Stomach smooth muscle (tissue), 2 donors: ENCODE measurements around the gene ARHGAP4.

Source experiments
- H3K27ac ChIP-seq: one replicate; pipeline ENCODE4 v1.7.0; 2013; ENCODE audit warnings: mild to moderate bottlenecking, low read length, inconsistent platforms
- H3K27me3 ChIP-seq, 2 donors: one replicate each; pipeline ENCODE4 v1.7.0; 2013; ENCODE audit warnings: low read length in 2 of 2; ENCODE audit not compliant: insufficient read depth in 2 of 2, control insufficient read depth in 1 of 2
- H3K36me3 ChIP-seq, 2 donors: one replicate each; pipeline ENCODE4 v1.7.0; 2013; ENCODE audit warnings: low read length in 2 of 2; ENCODE audit not compliant: control insufficient read depth in 2 of 2, insufficient read depth in 2 of 2
- H3K4me1 ChIP-seq: one replicate; pipeline ENCODE4 v1.7.0; 2013; ENCODE audit warnings: low read length; ENCODE audit not compliant: control insufficient read depth, insufficient read depth
- H3K4me3 ChIP-seq, 2 donors: one replicate each; pipeline ENCODE4 v1.7.0; 2013; ENCODE audit warnings: low read length in 2 of 2
- H3K9ac ChIP-seq, 2 donors: one replicate each; pipeline ENCODE4 v1.7.0; 2013; ENCODE audit warnings: low read length in 2 of 2, mild to moderate bottlenecking in 1 of 2
- H3K9me3 ChIP-seq, 2 donors: one replicate each; pipeline ENCODE4 v1.7.0; 2013; ENCODE audit warnings: low read length in 2 of 2; ENCODE audit not compliant: control insufficient read depth in 2 of 2
- donor health status: healthy.
- donor health status: Pancreatic carcinoma.

The ARHGAP4 gene

GRCh38 chrX:153953342-153953830, 27.3 kb upstream of the ARHGAP4 start:
- Histone ChIP-seq H3K9ac (peak overlapping the region; percentile 78 to 87), H3K4me3 (peak overlapping the region; percentile 43 to 67), H3K4me1 (peaks cover 67% of the 10 kb centered on the region), H3K36me3 (peaks cover 17 to 28% of the 10 kb centered on the region in 2 donors), H3K9me3 (no peaks in the 10 kb centered on the region), H3K27ac (peak overlapping the region; percentile 95), H3K27me3 (no peaks in the 10 kb centered on the region)

GRCh38 chrX:153952373-153953026, 26.4 kb upstream of the ARHGAP4 start:
- Histone ChIP-seq H3K4me1 (peaks cover 73% of the 10 kb centered on the region), H3K27ac (peak overlapping the region; percentile 95), H3K9me3 (no peaks in the 10 kb centered on the region), H3K4me3 (no peak overlapping the region), H3K36me3 (peaks cover 15 to 19% of the 10 kb centered on the region in 2 donors), H3K27me3 (no peaks in the 10 kb centered on the region), H3K9ac (peak overlapping the region; percentile 60 to 65)

GRCh38 chrX:153951683-153952372, 25.8 kb upstream of the ARHGAP4 start:
- peak overlapping the region; percentile 29 to 65 for H3K9ac ChIP-seq
- peaks cover 69% of the 10 kb centered on the region for H3K4me1 ChIP-seq
- H3K36me3 ChIP-seq, result peaks cover 12 to 19% of the 10 kb centered on the region in 2 donors
- no peaks in the 10 kb centered on the region for H3K9me3 ChIP-seq
- H3K27me3 ChIP-seq, result peaks cover 0 to 2% of the 10 kb centered on the region in 2 donors
- H3K4me3 ChIP-seq, result no peak overlapping the region
- peak overlapping the region; percentile 95 for H3K27ac ChIP-seq

- H3K4me3 ChIP-seq, result no peak overlapping the region
- H3K9me3 ChIP-seq, result no peaks in the 10 kb centered on the region
- peaks cover 63% of the 10 kb centered on the region for H3K4me1 ChIP-seq
- peaks cover 0 to 6% of the 10 kb centered on the region in 2 donors for H3K27me3 ChIP-seq
- no peak overlapping the region for H3K9ac ChIP-seq
- H3K36me3 ChIP-seq, result peaks cover 7 to 13% of the 10 kb centered on the region in 2 donors
- peak overlapping the region; percentile 95 for H3K27ac ChIP-seq
These were observed 24.1 kb upstream of the ARHGAP4 start for GRCh38 chrX:153950127-153950526.

- no peak overlapping the region for H3K9ac ChIP-seq
- peaks cover 7 to 13% of the 10 kb centered on the region in 2 donors for H3K36me3 ChIP-seq
- peaks cover 60% of the 10 kb centered on the region for H3K4me1 ChIP-seq
- H3K9me3 ChIP-seq, result no peaks in the 10 kb centered on the region
- peaks cover 0 to 6% of the 10 kb centered on the region in 2 donors for H3K27me3 ChIP-seq
- H3K27ac ChIP-seq, result peak overlapping the region; percentile 95
- peak overlapping the region in 1 of 2 donors; percentile 3 for H3K4me3 ChIP-seq
These were observed 23.1 kb upstream of the ARHGAP4 start for GRCh38 chrX:153948847-153949805.

- peak overlapping the region in 1 of 2 donors; percentile 29 for H3K9ac ChIP-seq
- peak overlapping the region; percentile 85 for H3K27ac ChIP-seq
These were observed 22.0 kb upstream of the ARHGAP4 start for GRCh38 chrX:153948002-153948466.

GRCh38 chrX:153947009-153947769, 21.1 kb upstream of the ARHGAP4 start:
- Histone ChIP-seq H3K27ac (peak overlapping the region; percentile 85), H3K36me3 (peaks cover 7 to 11% of the 10 kb centered on the region in 2 donors), H3K4me3 (no peak overlapping the region), H3K27me3 (peaks cover 0 to 7% of the 10 kb centered on the region in 2 donors), H3K9me3 (no peaks in the 10 kb centered on the region), H3K9ac (peak overlapping the region in 1 of 2 donors; percentile 27), H3K4me1 (peaks cover 49% of the 10 kb centered on the region)

More at GRCh38 chrX:153948002-153948466, 22.0 kb upstream of the ARHGAP4 start:
- Histone ChIP-seq H3K9me3 (no peaks in the 10 kb centered on the region), H3K36me3 (peaks cover 7 to 13% of the 10 kb centered on the region in 2 donors), H3K27me3 (peaks cover 0 to 7% of the 10 kb centered on the region in 2 donors), H3K4me1 (peaks cover 57% of the 10 kb centered on the region), H3K4me3 (peak overlapping the region in 1 of 2 donors; percentile 29)

- peaks cover 6 to 10% of the 10 kb centered on the region in 2 donors for H3K36me3 ChIP-seq
- no peak overlapping the region for H3K27ac ChIP-seq
- H3K4me1 ChIP-seq, result peaks cover 42% of the 10 kb centered on the region
- H3K27me3 ChIP-seq, result peaks cover 0 to 7% of the 10 kb centered on the region in 2 donors
- no peak overlapping the region for H3K9ac ChIP-seq
- H3K4me3 ChIP-seq, result no peak overlapping the region
- H3K9me3 ChIP-seq, result no peaks in the 10 kb centered on the region
These were observed 20.2 kb upstream of the ARHGAP4 start for GRCh38 chrX:153945956-153946943.

- Histone ChIP-seq H3K4me1 (peaks cover 33% of the 10 kb centered on the region), H3K27me3 (peaks cover 0 to 7% of the 10 kb centered on the region in 2 donors), H3K9ac (no peak overlapping the region), H3K9me3 (no peaks in the 10 kb centered on the region), H3K36me3 (no peaks in the 10 kb centered on the region), H3K27ac (no peak overlapping the region), H3K4me3 (peak overlapping the region in 1 of 2 donors; percentile 60)
These were observed 18.7 kb upstream of the ARHGAP4 start for GRCh38 chrX:153944800-153945150.
